Vagina (tissue), 2 donors: ENCODE results near the gene FOXS1. TPM values are rescaled to one million over a fixed set of nuclear protein-coding genes. Genes with fewer than 3 reads are reported as not detected.

ENCODE experiments used
- DNase-seq, 2 donors: peaks; one replicate each; pipeline ENCODE4 v3.0.0-alpha.2; 2017; ENCODE audit errors: extremely low spot score in 2 of 2
- H3K27ac ChIP-seq: fragments of 200-600 bp; sonication (generic); one replicate; pipeline ENCODE4 v1.5.1; 2019
- H3K27me3 ChIP-seq: fragments of 200-600 bp; sonication (generic); one replicate; pipeline ENCODE4 v1.5.1; 2019
- H3K36me3 ChIP-seq, 2 donors: fragments of 200-600 bp; sonication (generic); one replicate each; pipeline ENCODE4 v1.5.1; 2017 to 2019
- H3K4me1 ChIP-seq: fragments of 200-600 bp; sonication (generic); one replicate; pipeline ENCODE4 v1.5.1; 2019
- H3K4me3 ChIP-seq, 2 donors: fragments of 200-600 bp; sonication (generic); 1 replicate in 1 of 2; 2 replicates in 1 of 2; pipeline ENCODE4 v1.5.1; 2016 to 2019
- H3K9me3 ChIP-seq: fragments of 200-600 bp; sonication (generic); one replicate; pipeline ENCODE4 v1.5.1; 2019
- CTCF ChIP-seq, 3 experiments: fragments of 450-650 bp in 2 of 3; fragments of 200-600 bp in 1 of 3; sonication (generic) in 1 of 3; IDR thresholded peaks; one replicate each; pipeline ENCODE4 v1.5.1; 2017 to 2019; ENCODE audit warnings: antibody characterized with exemption in 3 of 3, mild to moderate bottlenecking in 2 of 3, moderate library complexity in 2 of 3
- POLR2A ChIP-seq, 2 donors: fragments of 450-650 bp; IDR thresholded peaks; one replicate each; pipeline ENCODE4 v1.6.1; 2017; ENCODE audit warnings: antibody characterized with exemption in 2 of 2, mild to moderate bottlenecking in 2 of 2, moderate library complexity in 2 of 2
- POLR2AphosphoS5 ChIP-seq, 2 donors: sonication (generic); formaldehyde crosslinking; IDR thresholded peaks; one replicate each; pipeline ENCODE4 v1.9.0; 2017; ENCODE audit warnings: antibody characterized with exemption in 2 of 2, mild to moderate bottlenecking in 2 of 2, low read depth in 1 of 2; ENCODE audit not compliant: insufficient read depth in 1 of 2
- intact Hi-C: fragments of 100-400 bp; cut with DNase I; formaldehyde crosslinking; loops from one replicate; pipeline ENCODE4 v1.15.1; 2023
- total RNA-seq: library from RNA; depleted of rRNA; stranded (reverse); fragments of >200 nt; gene quantifications from one replicate; pipeline ENCODE4 v1.2.3, GENCODE V29; 2016

The FOXS1 gene
- total RNA-seq, 1 donor from 2014 or later: not detected

GRCh38 chr20:31837896-31838397 lies 7.5 kb downstream of the FOXS1 start:
- intact Hi-C loops: loop anchor here (5.0 kb wide), 1 partner anchor 114 kb away; the partner anchor contains the start of gene PDRG1
- TF ChIP-seq POLR2A (IDR thresholded peaks at IDR 0.05): no peak
- TF ChIP-seq POLR2AphosphoS5 (IDR thresholded peaks at IDR 0.05; ENCODE audit: insufficient read depth in 1 of 2, low read depth in 1 of 2): no peak
- TF ChIP-seq CTCF (IDR thresholded peaks at IDR 0.05): no peak
- H3K9me3 ChIP-seq: no peaks in the 10 kb centered on the region
- H3K4me1 ChIP-seq: peaks cover 37% of the 10 kb centered on the region
- no peaks in the 10 kb centered on the region for H3K27me3 ChIP-seq
- H3K27ac ChIP-seq: no peak overlapping the region
- H3K36me3 ChIP-seq: no peaks in the 10 kb centered on the region
- no peak overlapping the region for H3K4me3 ChIP-seq
- DNase-seq: no peak

GRCh38 chr20:31836853-31837608 lies 8.4 kb downstream of the FOXS1 start:
- peaks cover 33% of the 10 kb centered on the region for H3K4me1 ChIP-seq

GRCh38 chr20:31835977-31836852 lies 9.2 kb downstream of the FOXS1 start:
- no peak for DNase-seq
- H3K36me3 ChIP-seq: no peaks in the 10 kb centered on the region
- H3K27me3 ChIP-seq: no peaks in the 10 kb centered on the region
- intact Hi-C loops: loop anchor here (5.0 kb wide), 1 partner anchor 116 kb away; the partner anchor contains the start of gene PDRG1
- peak overlapping the region; percentile 13 for H3K27ac ChIP-seq
- H3K4me1 ChIP-seq: peaks cover 25% of the 10 kb centered on the region
- no peaks in the 10 kb centered on the region for H3K9me3 ChIP-seq
- TF ChIP-seq POLR2A (IDR thresholded peaks at IDR 0.05): no peak
- TF ChIP-seq CTCF (IDR thresholded peaks at IDR 0.05): no peak
- no peak for TF ChIP-seq POLR2AphosphoS5 (IDR thresholded peaks at IDR 0.05; ENCODE audit: insufficient read depth in 1 of 2, low read depth in 1 of 2)
- H3K4me3 ChIP-seq: no peak overlapping the region

More at GRCh38 chr20:31836853-31837608, 8.4 kb downstream of the FOXS1 start:
- peak overlapping the region; percentile 19 for H3K27ac ChIP-seq
- TF ChIP-seq POLR2AphosphoS5 (IDR thresholded peaks at IDR 0.05; ENCODE audit: insufficient read depth in 1 of 2, low read depth in 1 of 2) (no peak), POLR2A (IDR thresholded peaks at IDR 0.05) (no peak), CTCF (IDR thresholded peaks at IDR 0.05) (no peak)
- H3K4me3 ChIP-seq: no peak overlapping the region
- no peak for DNase-seq
- H3K36me3 ChIP-seq: no peaks in the 10 kb centered on the region
- intact Hi-C loops: loop anchor here (5.0 kb wide), 1 partner anchor 115 kb away; the partner anchor contains the start of gene PDRG1
- no peaks in the 10 kb centered on the region for H3K9me3 ChIP-seq
- H3K27me3 ChIP-seq: no peaks in the 10 kb centered on the region

- peaks cover 21% of the 10 kb centered on the region for H3K4me1 ChIP-seq
- H3K27me3 ChIP-seq: no peaks in the 10 kb centered on the region
- DNase-seq: no peak
- no peak overlapping the region for H3K4me3 ChIP-seq
- H3K27ac ChIP-seq: peak overlapping the region; percentile 13
- TF ChIP-seq POLR2AphosphoS5 (IDR thresholded peaks at IDR 0.05; ENCODE audit: insufficient read depth in 1 of 2, low read depth in 1 of 2) (no peak), POLR2A (IDR thresholded peaks at IDR 0.05) (no peak), CTCF (IDR thresholded peaks at IDR 0.05) (no peak)
- no peaks in the 10 kb centered on the region for H3K9me3 ChIP-seq
- intact Hi-C loops: loop anchor here (5.0 kb wide), 1 partner anchor 117 kb away; the partner anchor contains the start of gene PDRG1
- no peaks in the 10 kb centered on the region for H3K36me3 ChIP-seq
These were observed 9.8 kb downstream of the FOXS1 start for GRCh38 chr20:31835554-31835953.
